A549 (cell line): ENCODE measurements around the gene SNTG2. TPM values are rescaled to one million over a fixed set of nuclear protein-coding genes. Genes with fewer than 3 reads are reported as not detected.

ENCODE experiments used
- ATAC-seq, 2 experiments: fragments of 200-7000 bp in 1 of 2; fragments of >200 bp in 1 of 2; cut with Nextera tagmentation in 1 of 2; cut with Tn5 transposase in 1 of 2; 3 replicates each; pipeline versions ENCODE4 v1.8.0 to v1.9.1; 2018 to 2020; ENCODE audit warnings: mild to moderate bottlenecking in 1 of 2, moderate library complexity in 1 of 2
- CTCF ChIA-PET: fragments of 300-600 bp; sonication (Branson Sonifier 250); formaldehyde crosslinking; extraction: SDS; loops from one replicate; lab custom pipeline; 2021; ENCODE audit warnings: antibody characterized with exemption, inconsistent platforms; lab: Yijun Ruan, JAX
- POLR2A ChIA-PET: fragments of 350-600 bp; formaldehyde crosslinking; extraction: SDS; loops from one replicate; lab custom pipeline; 2021; ENCODE audit warnings: antibody characterized with exemption, inconsistent platforms; lab: Yijun Ruan, JAX
- DNase-seq, 2 experiments: peaks; one replicate each; pipeline versions ENCODE4 v3.0.0 to v3.0.0-alpha.2; 2011 to 2016; ENCODE audit warnings: low read depth in 1 of 2, low spot score in 1 of 2
- FAIRE-seq: peaks from 2 replicates; lab custom pipeline; 2011; peaks lifted over from hg19 to GRCh38; lab: Jason Lieb, UNC
- H3K27ac ChIP-seq, 2 experiments: fragments of >200 bp; sonication (Bioruptor Twin); formaldehyde crosslinking; 3 replicates each; pipeline ENCODE4 v1.5.1; 2016 to 2017
- H3K4me1 ChIP-seq: fragments of >200 bp; sonication (Bioruptor Twin); formaldehyde crosslinking; 3 replicates; pipeline ENCODE4 v1.6.1; 2016
- H3K4me2 ChIP-seq: fragments of >200 bp; sonication (Bioruptor Twin); formaldehyde crosslinking; 3 replicates; pipeline ENCODE4 v1.6.1; 2016
- H3K4me3 ChIP-seq: fragments of >200 bp; sonication (Bioruptor Twin); formaldehyde crosslinking; 3 replicates; pipeline ENCODE4 v1.5.1; 2016
- H3K9me3 ChIP-seq: fragments of >200 bp; sonication (Bioruptor Twin); formaldehyde crosslinking; 3 replicates; pipeline ENCODE4 v1.6.1; 2016
- ATOH8 ChIP-seq: fragments of 250-450 bp; sonication (Bioruptor Pico); IDR thresholded peaks from 2 replicates; pipeline ENCODE4 v1.5.0; 2020; ENCODE audit warnings: low read depth, mild to moderate bottlenecking, moderate library complexity
- BCL3 ChIP-seq: fragments of >200 bp; sonication (Bioruptor Twin); formaldehyde crosslinking; IDR thresholded peaks from 3 replicates; pipeline ENCODE4 v1.6.1; 2016
- BHLHE40 ChIP-seq: IDR thresholded peaks from 2 replicates; pipeline ENCODE4 v1.6.1; 2012; ENCODE audit warnings: low read depth, low read length, inconsistent platforms
- CBX2 ChIP-seq: fragments of 200-600 bp; sonication (generic); IDR thresholded peaks from 2 replicates; pipeline ENCODE4 v1.6.1; 2016; ENCODE audit warnings: low read depth, mild to moderate bottlenecking, borderline replicate concordance
- CHD2 ChIP-seq: fragments of 150-350 bp; IDR thresholded peaks from 2 replicates; pipeline ENCODE4 v1.6.1; 2014; ENCODE audit warnings: low read length; ENCODE audit not compliant: partially characterized antibody
- CTCF ChIP-seq: fragments of >200 bp; sonication (Bioruptor Twin); formaldehyde crosslinking; IDR thresholded peaks from 3 replicates; pipeline ENCODE4 v1.5.1; 2016
- EHF ChIP-seq: fragments of 250-450 bp; sonication (Bioruptor Pico); IDR thresholded peaks from 2 replicates; pipeline ENCODE4 v1.5.0; 2020; ENCODE audit warnings: mild to moderate bottlenecking
- EP300 ChIP-seq, 2 experiments: fragments of >200 bp; sonication (Bioruptor Twin); formaldehyde crosslinking; IDR thresholded peaks; 2 replicates in 1 of 2; 3 replicates in 1 of 2; pipeline ENCODE4 v1.6.1; 2016 to 2017
- FOSB ChIP-seq: fragments of 250-450 bp; sonication (Bioruptor Pico); IDR thresholded peaks from 2 replicates; pipeline ENCODE4 v1.5.0; 2020; ENCODE audit warnings: mild to moderate bottlenecking, moderate library complexity
- GATA3 ChIP-seq: IDR thresholded peaks from 2 replicates; pipeline ENCODE4 v1.6.1; 2012; ENCODE audit warnings: borderline replicate concordance
- HES2 ChIP-seq: fragments of >200 bp; sonication (Bioruptor Twin); formaldehyde crosslinking; IDR thresholded peaks from 2 replicates; pipeline ENCODE4 v1.6.1; 2016
- HEYL ChIP-seq: fragments of 250-450 bp; sonication (Bioruptor Pico); IDR thresholded peaks from 2 replicates; pipeline ENCODE4 v1.8.0; 2021; ENCODE audit warnings: mild to moderate bottlenecking, moderate library complexity
- HMGXB4 ChIP-seq: fragments of 250-450 bp; sonication (Bioruptor Pico); IDR thresholded peaks from 2 replicates; pipeline ENCODE4 v1.5.0; 2021; ENCODE audit warnings: mild to moderate bottlenecking, moderate library complexity, borderline replicate concordance
- HOXA7 ChIP-seq: fragments of 250-450 bp; sonication (Bioruptor Pico); IDR thresholded peaks from 2 replicates; pipeline ENCODE4 v1.5.0; 2020; ENCODE audit warnings: mild to moderate bottlenecking, moderate library complexity
- KDM1A ChIP-seq: fragments of 200-600 bp; sonication (generic); IDR thresholded peaks from 2 replicates; pipeline ENCODE4 v1.6.1; 2016; ENCODE audit warnings: low read depth, mild to moderate bottlenecking
- PBX3 ChIP-seq: IDR thresholded peaks from 2 replicates; pipeline ENCODE4 v1.6.1; 2012
- PHF8 ChIP-seq: fragments of 200-600 bp; sonication (generic); IDR thresholded peaks from 2 replicates; pipeline ENCODE4 v1.6.1; 2016; ENCODE audit warnings: low read depth, mild to moderate bottlenecking, antibody characterized with exemption, moderate library complexity, borderline replicate concordance
- RAD21 ChIP-seq, 2 experiments: fragments of >200 bp in 1 of 2; sonication (Bioruptor Twin) in 1 of 2; formaldehyde crosslinking in 1 of 2; IDR thresholded peaks in 1 of 2; conservative IDR thresholded peaks in 1 of 2; 2 replicates in 1 of 2; 3 replicates in 1 of 2; pipeline ENCODE4 v1.6.1; 2012 to 2018; ENCODE audit warnings: inconsistent platforms in 1 of 2
- RFX5 ChIP-seq: fragments of 450-650 bp; IDR thresholded peaks from 2 replicates; pipeline ENCODE4 v1.7.1; 2014; ENCODE audit warnings: antibody characterized with exemption, mild to moderate bottlenecking, moderate library complexity
- SREBF2 ChIP-seq: fragments of 450-650 bp; IDR thresholded peaks from 2 replicates; pipeline ENCODE4 v1.6.1; 2014; ENCODE audit warnings: mild to moderate bottlenecking, moderate library complexity
- USF2 ChIP-seq: fragments of 450-650 bp; IDR thresholded peaks from 2 replicates; pipeline ENCODE4 v1.6.1; 2014; ENCODE audit warnings: antibody characterized with exemption
- ZC3H11A ChIP-seq: fragments of 450-650 bp; IDR thresholded peaks from 2 replicates; pipeline ENCODE4 v1.6.1; 2014; ENCODE audit warnings: antibody characterized with exemption, mild to moderate bottlenecking
- ZNF302 ChIP-seq: fragments of 250-450 bp; sonication (Bioruptor Pico); IDR thresholded peaks from 2 replicates; pipeline ENCODE4 v1.9.0; 2021; ENCODE audit warnings: inconsistent platforms, mild to moderate bottlenecking, moderate library complexity
- WGBS: methylation state at CpG from one replicate; pipeline ENCODE4 v1.1.6; 2017; ENCODE audit errors: missing lambda C conversion rate; 5-methylcytosine and 5-hydroxymethylcytosine counted together
- polyA plus RNA-seq, 4 experiments: library from polyadenylated mRNA; depleted of rRNA in 3 of 4; stranded (reverse); fragments of >200 nt; fragmentation: RNase III in 1 of 4; extraction: RNeasy Plus Mini Kit Qiagen cat#74134 plus additional on column Dnase treatment in 1 of 4; gene quantifications; 2 replicates in 3 of 4; 3 replicates in 1 of 4; pipeline ENCODE4 v1.2.3, GENCODE V29; 2011 to 2017

SNTG2 gene
- polyA plus RNA-seq, 2 of the 4 experiments (the other 2 are of a cell fraction) = not detected

GRCh38 chr2:1045109-1045508 is 94.5 kb downstream of the SNTG2 start:
- DNase-seq = no peak
- Histone ChIP-seq H3K4me3 (no peak overlapping the region), H3K4me1 (no peaks in the 10 kb centered on the region), H3K27ac (no peak overlapping the region), H3K9me3 (no peaks in the 10 kb centered on the region), H3K4me2 (no peak overlapping the region)
- 0% methylated on average over 1 of the region's 1 CpG for WGBS
- no peak for FAIRE-seq
- ChIA-PET CTCF (interaction anchor here (0.6 kb wide), 1 partner anchor 527 kb away, joined by 3 read pairs; no protein-coding TSS in a partner anchor), POLR2A (no interaction called here)
- TF ChIP-seq RFX5 (no peak), GATA3 (no peak), BCL3 (no peak)
- ATAC-seq = no peak

- Histone ChIP-seq H3K27ac (no peak overlapping the region), H3K9me3 (no peaks in the 10 kb centered on the region), H3K4me1 (no peaks in the 10 kb centered on the region), H3K4me2 (no peak overlapping the region), H3K4me3 (no peak overlapping the region)
- WGBS = 1% methylated on average over 4 of the region's 4 CpGs
- POLR2A ChIA-PET = no interaction called here
- DNase-seq = no peak
- ATAC-seq = no peak
- FAIRE-seq = no peak
- CTCF ChIA-PET = no interaction called here
- TF ChIP-seq EHF (CRISPR knock-in tag) (no peak), SREBF2 (no peak), HOXA7 (CRISPR knock-in tag) (no peak), ZC3H11A (no peak)
Observed at GRCh38 chr2:1046067-1046466, 95.4 kb downstream of the SNTG2 start.

GRCh38 chr2:1047485-1047884 is 96.8 kb downstream of the SNTG2 start:
- 0% methylated on average over 1 of the region's 1 CpG for WGBS
- ATAC-seq (no peak), DNase-seq (peak in 1 of 2 experiments; percentile 24), FAIRE-seq (no peak)
- TF ChIP-seq BHLHE40 = no peak
- TF ChIP-seq RAD21 (conservative IDR thresholded peaks at IDR 0.05 in 1 of 2, IDR thresholded peaks at IDR 0.05 in 1 of 2) = 0 out of 5 replicates have a peak, but pooled peaks of 1 of the 2 experiments have one; percentile 8
- no peak for TF ChIP-seq SREBF2
- TF ChIP-seq ZNF302 (CRISPR knock-in tag) = no peak
- ChIA-PET POLR2A (no interaction called here), CTCF (interaction anchor here (1.0 kb wide), 1 partner anchor 29 kb away, joined by 3 read pairs; no protein-coding TSS in a partner anchor)
- Histone ChIP-seq H3K4me3 (no peak overlapping the region), H3K9me3 (no peaks in the 10 kb centered on the region), H3K4me2 (no peak overlapping the region), H3K27ac (no peak overlapping the region), H3K4me1 (no peaks in the 10 kb centered on the region)

GRCh38 chr2:1049691-1050090 is 99.0 kb downstream of the SNTG2 start:
- no peak overlapping the region for H3K4me2 ChIP-seq
- H3K27ac ChIP-seq = no peak overlapping the region
- DNase-seq (no peak), ATAC-seq (no peak), FAIRE-seq (no peak)
- no peaks in the 10 kb centered on the region for H3K9me3 ChIP-seq
- WGBS = 26% methylated on average over 2 of the region's 2 CpGs
- no peaks in the 10 kb centered on the region for H3K4me1 ChIP-seq
- ChIA-PET CTCF (interaction anchor here (0.6 kb wide), 1 partner anchor 316 kb away, joined by 3 read pairs; no protein-coding TSS in a partner anchor), POLR2A (no interaction called here)
- no peak overlapping the region for H3K4me3 ChIP-seq
- TF ChIP-seq USF2 (no peak), KDM1A (no peak), HES2 (no peak), HEYL (no peak), CHD2 (no peak), EP300 (IDR thresholded peaks at IDR 0.05) (no peak), ATOH8 (no peak), CTCF (no peak), PHF8 (no peak), PBX3 (no peak), CBX2 (no peak), FOSB (CRISPR knock-in tag) (no peak), HMGXB4 (CRISPR knock-in tag) (no peak)
